Measurements from ENCODE around the gene PLPP3. TPM values are rescaled to one million over a fixed set of nuclear protein-coding genes. Genes with fewer than 3 reads are reported as not detected.

Gene PLPP3
- total and polyA plus RNA-seq, 9 of the 15 experiments (the other 6 are each of a cell fraction or from before 2014, with no cell fraction given) = 0.07 to 0.54 (median 0.20) TPM

GRCh38 chr1:56511766-56512165, 67.6 kb downstream of the PLPP3 start:
- Histone ChIP-seq H3K4me1 (replicated peaks in 1 of 2; ENCODE audit: control insufficient read depth in 2 of 2, insufficient read depth in 2 of 2, low read length in 2 of 2) (peaks cover 13 to 39% of the 10 kb centered on the region in 2 experiments), H3K27me3 (ENCODE audit: control insufficient read depth in 2 of 2, insufficient read depth in 2 of 2, low read length in 2 of 2) (no peaks in the 10 kb centered on the region), H3K4me2 (ENCODE audit: insufficient read depth, low read length) (no peak overlapping the region), H3K4me3 (no peak overlapping the region), H3K9me3 (replicated peaks; ENCODE audit: control insufficient read depth, insufficient read depth, low read depth, low read length) (no peaks in the 10 kb centered on the region), H3K27ac (ENCODE audit: extremely low read depth, low read depth, low read length) (no peak overlapping the region), H2AFZ (ENCODE audit: low read depth, low read length) (no peak overlapping the region), H4K20me1 (replicated peaks; ENCODE audit: control insufficient read depth, insufficient read depth, low read length) (no peaks in the 10 kb centered on the region), H3K9me1 (ENCODE audit: control insufficient read depth, insufficient read depth, low read length) (no peaks in the 10 kb centered on the region), H3K36me3 (ENCODE audit: control insufficient read depth, insufficient read depth, low read length) (no peaks in the 10 kb centered on the region), H3K79me2 (ENCODE audit: control insufficient read depth, insufficient read depth, low read length) (no peaks in the 10 kb centered on the region), H3K9ac (ENCODE audit: insufficient read depth in 1 of 2, low read depth in 2 of 2, low read length in 2 of 2) (no peak overlapping the region)
- POLR2A ChIA-PET = no interaction called here
- in situ Hi-C loops (cut with MboI) (no loop called here), intact Hi-C loops (cut with micrococcal nuclease) (no loop called here)
- 86% methylated on average over 8 of the region's 8 CpGs for WGBS (ENCODE audit: insufficient coverage, low coverage, missing lambda C conversion rate)
- CTCF ChIA-PET (ENCODE audit: low intra/inter-chr PET ratio) = no interaction called here
- FAIRE-seq (no peak), ATAC-seq (no peak), DNase-seq (ENCODE audit: extremely low read depth in 1 of 4, low spot score in 3 of 4) (no peak)
- TF ChIP-seq SOX6 (IDR thresholded peaks at IDR 0.05) (no peak), ZNF311 (CRISPR knock-in tag; IDR thresholded peaks at IDR 0.05) (no peak)
- BruUV-seq (replicated peaks) = no TSS peak

- in situ Hi-C loops (cut with MboI) = no loop called here
- H3K9ac ChIP-seq (ENCODE audit: insufficient read depth in 1 of 2, low read depth in 2 of 2, low read length in 2 of 2) = 0 out of 4 replicates have a peak overlapping the region, but pooled peaks of 1 of the 2 experiments have one; percentile 42
- DNase-seq (ENCODE audit: extremely low read depth in 1 of 4, low spot score in 3 of 4) (peak in 1 of 4 experiments; percentile 36), ATAC-seq (no peak), FAIRE-seq (peak; percentile 54)
- no peaks in the 10 kb centered on the region for H3K79me2 ChIP-seq (ENCODE audit: control insufficient read depth, insufficient read depth, low read length)
- H3K9me3 ChIP-seq (replicated peaks; ENCODE audit: control insufficient read depth, insufficient read depth, low read depth, low read length) = no peaks in the 10 kb centered on the region
- H3K4me1 ChIP-seq (replicated peaks in 1 of 2; ENCODE audit: control insufficient read depth in 2 of 2, insufficient read depth in 2 of 2, low read length in 2 of 2) = peaks cover 15 to 39% of the 10 kb centered on the region in 2 experiments
- ChIA-PET POLR2A (no interaction called here), CTCF (ENCODE audit: low intra/inter-chr PET ratio) (no interaction called here)
- no peaks in the 10 kb centered on the region for H3K36me3 ChIP-seq (ENCODE audit: control insufficient read depth, insufficient read depth, low read length)
- WGBS (ENCODE audit: insufficient coverage, low coverage, missing lambda C conversion rate) = 19% methylated on average over 6 of the region's 6 CpGs
- no peaks in the 10 kb centered on the region for H4K20me1 ChIP-seq (replicated peaks; ENCODE audit: control insufficient read depth, insufficient read depth, low read length)
- H2AFZ ChIP-seq (ENCODE audit: low read depth, low read length) = peak overlapping the region; percentile 14; the same call in 1 of the 2 replicates
- H3K4me3 ChIP-seq = no peak overlapping the region
- intact Hi-C loops (cut with micrococcal nuclease) = no loop called here
- peak overlapping the region; percentile 31; the same call in 1 of the 3 replicates for H3K27ac ChIP-seq (ENCODE audit: extremely low read depth, low read depth, low read length)
- no peaks in the 10 kb centered on the region for H3K27me3 ChIP-seq (ENCODE audit: control insufficient read depth in 2 of 2, insufficient read depth in 2 of 2, low read length in 2 of 2)
- no peak for TF ChIP-seq XRCC5 (IDR thresholded peaks at IDR 0.05; ENCODE audit: low read depth, low read length)
- no peak for TF ChIP-seq CBX8 (IDR thresholded peaks at IDR 0.05; ENCODE audit: borderline replicate concordance, extremely low read depth, low read depth, low read length, poor library complexity, severe bottlenecking)
- TF ChIP-seq ATF4 (CRISPR knock-in tag; IDR thresholded peaks at IDR 0.05) = no peak
- peak; percentile 56; the same call in 1 of the 2 replicates for TF ChIP-seq ESRRA (IDR thresholded peaks at IDR 0.05; ENCODE audit: borderline replicate concordance, low read depth)
- no peak for TF ChIP-seq ZNF239 (CRISPR knock-in tag; IDR thresholded peaks at IDR 0.05)
- TF ChIP-seq FOSL1 (tag; conservative IDR thresholded peaks at IDR 0.05) = peak; percentile 60
- peak; percentile 38; the same call in 1 of the 2 replicates for TF ChIP-seq ATF3 (IDR thresholded peaks at IDR 0.05)
- no peak for TF ChIP-seq ATF3 (CRISPR knock-in tag; conservative IDR thresholded peaks at IDR 0.05)
- TF ChIP-seq JUND (IDR thresholded peaks at IDR 0.05; ENCODE audit: borderline replicate concordance, low read depth, low read length) = peak; percentile 7; the same call in 1 of the 2 replicates
- TF ChIP-seq JUND (tag; IDR thresholded peaks at IDR 0.05; ENCODE audit: borderline replicate concordance, low read depth, low read length) = no peak
- BruUV-seq (replicated peaks) = no TSS peak
- no peaks in the 10 kb centered on the region for H3K9me1 ChIP-seq (ENCODE audit: control insufficient read depth, insufficient read depth, low read length)
- H3K4me2 ChIP-seq (ENCODE audit: insufficient read depth, low read length) = peak overlapping the region; percentile 14; the same call in 1 of the 2 replicates
Measured at GRCh38 chr1:56511364-56511763, 68.0 kb downstream of the PLPP3 start.
